ENCODE data around the gene DYNC1LI2. TPM values are rescaled to one million over a fixed set of nuclear protein-coding genes. Genes with fewer than 3 reads are reported as not detected.

The DYNC1LI2 gene
- total RNA-seq, 1 donor from 2014 or later: 149 TPM

GRCh38 chr16:66682271-66682670 lies 69.1 kb downstream of the DYNC1LI2 start:
- Histone ChIP-seq H3K9me3 (no peaks in the 10 kb centered on the region), H3K4me1 (peaks cover 6% of the 10 kb centered on the region), H3K27me3 (no peaks in the 10 kb centered on the region), H3K4me3 (no peak overlapping the region), H3K36me3 (no peaks in the 10 kb centered on the region), H3K27ac (no peak overlapping the region)
- no peak for DNase-seq (ENCODE audit: extremely low spot score in 2 of 2)
- intact Hi-C loops (cut with DNase I): no loop called here
- TF ChIP-seq POLR2AphosphoS5 (IDR thresholded peaks at IDR 0.05; ENCODE audit: insufficient read depth in 1 of 2, low read depth in 1 of 2) (no peak), CTCF (IDR thresholded peaks at IDR 0.05) (no peak), POLR2A (IDR thresholded peaks at IDR 0.05) (no peak)

- Histone ChIP-seq H3K36me3 (no peaks in the 10 kb centered on the region), H3K9me3 (no peaks in the 10 kb centered on the region), H3K4me1 (peaks cover 6% of the 10 kb centered on the region), H3K27me3 (no peaks in the 10 kb centered on the region), H3K4me3 (no peak overlapping the region), H3K27ac (no peak overlapping the region)
- intact Hi-C loops (cut with DNase I): no loop called here
- no peak for TF ChIP-seq POLR2A (IDR thresholded peaks at IDR 0.05)
- TF ChIP-seq CTCF (IDR thresholded peaks at IDR 0.05): no peak
- TF ChIP-seq POLR2AphosphoS5 (IDR thresholded peaks at IDR 0.05; ENCODE audit: insufficient read depth in 1 of 2, low read depth in 1 of 2): no peak
- DNase-seq (ENCODE audit: extremely low spot score in 2 of 2): no peak
These were observed 69.7 kb downstream of the DYNC1LI2 start for GRCh38 chr16:66681676-66682075.

GRCh38 chr16:66678337-66678736 lies 73.1 kb downstream of the DYNC1LI2 start:
- Histone ChIP-seq H3K9me3 (no peaks in the 10 kb centered on the region), H3K27me3 (no peaks in the 10 kb centered on the region), H3K4me3 (no peak overlapping the region), H3K27ac (no peak overlapping the region), H3K36me3 (no peaks in the 10 kb centered on the region), H3K4me1 (peaks cover 6% of the 10 kb centered on the region)
- intact Hi-C loops (cut with DNase I): no loop called here
- TF ChIP-seq CTCF (IDR thresholded peaks at IDR 0.05): no peak
- no peak for TF ChIP-seq POLR2AphosphoS5 (IDR thresholded peaks at IDR 0.05; ENCODE audit: insufficient read depth in 1 of 2, low read depth in 1 of 2)
- no peak for TF ChIP-seq POLR2A (IDR thresholded peaks at IDR 0.05)
- no peak for DNase-seq (ENCODE audit: extremely low spot score in 2 of 2)

- TF ChIP-seq POLR2A (IDR thresholded peaks at IDR 0.05) (no peak), CTCF (IDR thresholded peaks at IDR 0.05) (no peak), POLR2AphosphoS5 (IDR thresholded peaks at IDR 0.05; ENCODE audit: insufficient read depth in 1 of 2, low read depth in 1 of 2) (no peak)
- no peak overlapping the region for H3K27ac ChIP-seq
- intact Hi-C loops (cut with DNase I): no loop called here
- no peak overlapping the region for H3K4me3 ChIP-seq
- no peak for DNase-seq (ENCODE audit: extremely low spot score in 2 of 2)
- no peaks in the 10 kb centered on the region for H3K36me3 ChIP-seq
- H3K9me3 ChIP-seq: no peaks in the 10 kb centered on the region
- peaks cover 6% of the 10 kb centered on the region for H3K4me1 ChIP-seq
- H3K27me3 ChIP-seq: no peaks in the 10 kb centered on the region
These were observed 73.6 kb downstream of the DYNC1LI2 start for GRCh38 chr16:66677836-66678235.

GRCh38 chr16:66677179-66677578 lies 74.2 kb downstream of the DYNC1LI2 start:
- Histone ChIP-seq H3K36me3 (no peaks in the 10 kb centered on the region), H3K27me3 (no peaks in the 10 kb centered on the region), H3K4me3 (no peak overlapping the region), H3K27ac (no peak overlapping the region), H3K4me1 (peaks cover 4% of the 10 kb centered on the region), H3K9me3 (no peaks in the 10 kb centered on the region)
- intact Hi-C loops (cut with DNase I): no loop called here
- TF ChIP-seq POLR2AphosphoS5 (IDR thresholded peaks at IDR 0.05; ENCODE audit: insufficient read depth in 1 of 2, low read depth in 1 of 2) (no peak), CTCF (IDR thresholded peaks at IDR 0.05) (no peak), POLR2A (IDR thresholded peaks at IDR 0.05) (no peak)
- no peak for DNase-seq (ENCODE audit: extremely low spot score in 2 of 2)

Measured in vagina (tissue), 2 donors.